ENCODE results near the gene DDX24.

DNA sequence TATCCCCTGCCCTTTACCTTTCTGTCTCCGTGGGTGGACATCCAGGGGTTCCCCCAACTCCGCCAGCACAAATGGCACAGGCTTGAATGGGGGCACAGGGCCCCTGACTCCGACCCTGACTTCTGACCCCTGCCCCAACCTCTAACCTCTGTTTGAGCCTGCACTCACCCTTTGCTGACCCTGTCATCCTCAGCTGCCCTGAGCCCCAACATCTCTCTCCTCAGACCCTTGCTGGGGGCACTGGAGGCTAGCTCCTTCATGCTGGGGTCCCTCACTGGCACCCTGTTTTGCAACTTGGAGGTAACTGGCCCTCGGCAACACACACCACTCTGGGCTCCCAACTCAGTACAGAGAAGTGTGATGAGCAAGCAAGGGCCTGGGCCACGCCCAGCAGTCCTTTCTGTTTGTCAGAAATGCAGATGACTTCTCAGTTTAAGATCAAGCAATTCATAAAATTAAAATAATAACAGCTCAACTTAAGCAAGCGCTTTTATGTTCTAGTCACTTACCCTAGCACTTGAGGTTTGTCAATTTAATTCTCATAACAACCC is 31.6 kb upstream of the DDX24 start:
- TF ChIP-seq POLR2A (IDR thresholded peaks at IDR 0.05; ENCODE audit: low read length) (no peak), GATA1 (IDR thresholded peaks at IDR 0.05; ENCODE audit: low read depth, low read length) (no peak)

Data from erythroblast (primary cell).